CD14-positive monocyte (primary cell): Measurements from ENCODE around the gene MRPL54. TPM values are rescaled to one million over a fixed set of nuclear protein-coding genes. Genes with fewer than 3 reads are reported as not detected.

Source experiments
- DNase-seq, 3 donors: peaks; one replicate each; pipeline ENCODE4 v3.0.0-alpha.2; 2011 to 2022
- H2AFZ ChIP-seq: 2 replicates; pipeline ENCODE4 v1.6.0; 2012; ENCODE audit warnings: mild to moderate bottlenecking, low read depth, low read length, inconsistent platforms; ENCODE audit not compliant: insufficient read depth, poor library complexity, severe bottlenecking
- H3K27ac ChIP-seq, 2 donors: 1 replicate in 1 of 2; 2 replicates in 1 of 2; pipeline ENCODE4 v1.5.1; 2012 to 2013; ENCODE audit warnings: low read length in 2 of 2, control low read depth in 1 of 2, inconsistent platforms in 1 of 2, low read depth in 1 of 2, mild to moderate bottlenecking in 1 of 2
- H3K27me3 ChIP-seq, 2 donors: one replicate each; pipeline versions ENCODE4 v1.6.0 to v1.6.1; 2011 to 2013; ENCODE audit warnings: low read length in 2 of 2; ENCODE audit not compliant: control insufficient read depth in 2 of 2, insufficient read depth in 2 of 2
- H3K36me3 ChIP-seq, 2 donors: replicated peaks in 1 of 2; 1 replicate in 1 of 2; 2 replicates in 1 of 2; pipeline versions ENCODE4 v1.5.1 to v1.6.1; 2012 to 2013; ENCODE audit warnings: low read length in 2 of 2, control low read depth in 1 of 2, inconsistent platforms in 1 of 2, mild to moderate bottlenecking in 1 of 2; ENCODE audit not compliant: insufficient read depth in 2 of 2, control insufficient read depth in 1 of 2
- H3K4me1 ChIP-seq, 2 donors: 1 replicate in 1 of 2; 2 replicates in 1 of 2; pipeline versions ENCODE4 v1.5.1 to v1.6.1; 2012 to 2013; ENCODE audit warnings: low read length in 2 of 2, control low read depth in 1 of 2, inconsistent platforms in 1 of 2, mild to moderate bottlenecking in 1 of 2, moderate library complexity in 1 of 2; ENCODE audit not compliant: insufficient read depth in 2 of 2, control insufficient read depth in 1 of 2
- H3K4me2 ChIP-seq: replicated peaks from 2 replicates; pipeline ENCODE3; 2012; ENCODE audit warnings: low read length, moderate library complexity, mild to moderate bottlenecking; ENCODE audit not compliant: poor library complexity, severe bottlenecking; ENCODE audit errors: extremely low read depth
- H3K4me3 ChIP-seq, 3 experiments: fragments of 200-600 bp in 1 of 3; sonication (generic) in 1 of 3; replicated peaks in 1 of 3; 1 replicate in 2 of 3; 2 replicates in 1 of 3; pipeline ENCODE4 v1.5.1; 2011 to 2013; ENCODE audit warnings: low read length in 3 of 3, mild to moderate bottlenecking in 3 of 3, control low read depth in 2 of 3, low read depth in 2 of 3, inconsistent platforms in 1 of 3, moderate library complexity in 1 of 3
- H3K79me2 ChIP-seq: 2 replicates; pipeline ENCODE4 v1.6.0; 2012; ENCODE audit warnings: mild to moderate bottlenecking, control low read depth, inconsistent platforms, low read length, moderate library complexity; ENCODE audit not compliant: insufficient read depth
- H3K9ac ChIP-seq: 2 replicates; pipeline ENCODE4 v1.6.0; 2017; ENCODE audit warnings: low read length, mild to moderate bottlenecking; ENCODE audit not compliant: insufficient read depth, poor library complexity, severe bottlenecking
- H3K9me3 ChIP-seq, 2 donors: replicated peaks in 1 of 2; 1 replicate in 1 of 2; 2 replicates in 1 of 2; pipeline versions ENCODE4 v1.5.1 to v1.6.1; 2012 to 2013; ENCODE audit warnings: low read length in 2 of 2, control low read depth in 1 of 2; ENCODE audit not compliant: control insufficient read depth in 1 of 2, insufficient read depth in 1 of 2
- H4K20me1 ChIP-seq: 2 replicates; pipeline ENCODE4 v1.6.0; 2012; ENCODE audit warnings: mild to moderate bottlenecking, low read length, control low read depth, moderate library complexity; ENCODE audit not compliant: insufficient read depth
- H3K27ac Mint-ChIP-seq, 7 donors: one replicate each; pipeline ENCODE4 v1.8.0; 2020; ENCODE audit warnings: mild to moderate bottlenecking in 7 of 7, mixed read lengths in 7 of 7, moderate library complexity in 6 of 7, inconsistent platforms in 2 of 7
- H3K27me3 Mint-ChIP-seq, 3 donors: one replicate each; pipeline ENCODE4 v1.8.0; 2021 to 2022; ENCODE audit warnings: low read depth in 3 of 3, mild to moderate bottlenecking in 3 of 3, mixed read lengths in 3 of 3, moderate library complexity in 3 of 3, inconsistent platforms in 1 of 3
- H3K36me3 Mint-ChIP-seq, 2 donors: one replicate each; pipeline ENCODE4 v1.8.0; 2020; ENCODE audit warnings: mixed read lengths in 2 of 2, inconsistent platforms in 1 of 2, mild to moderate bottlenecking in 1 of 2
- H3K4me1 Mint-ChIP-seq: one replicate; pipeline ENCODE4 v1.8.0; 2020; ENCODE audit warnings: mild to moderate bottlenecking, mixed read lengths
- H3K4me3 Mint-ChIP-seq, 2 donors: one replicate each; pipeline ENCODE4 v1.8.0; 2020; ENCODE audit warnings: mild to moderate bottlenecking in 2 of 2, mixed read lengths in 2 of 2, moderate library complexity in 1 of 2
- H3K9me3 Mint-ChIP-seq, 7 donors: one replicate each; pipeline ENCODE4 v1.8.0; 2020 to 2022; ENCODE audit warnings: mixed read lengths in 7 of 7, mild to moderate bottlenecking in 6 of 7, moderate library complexity in 6 of 7, inconsistent platforms in 2 of 7
- CTCF ChIP-seq: fragments of 200-600 bp; IDR thresholded peaks from one replicate; pipeline ENCODE4 v1.8.0; 2022; ENCODE audit warnings: antibody characterized with exemption, mild to moderate bottlenecking
- WGBS: methylation state at CpG from one replicate; pipeline ENCODE4 v1.1.5; 2013; ENCODE audit warnings: missing lambda C conversion rate; ENCODE audit not compliant: insufficient coverage; 5-methylcytosine and 5-hydroxymethylcytosine counted together
- intact Hi-C, 2 donors: fragments of 100-400 bp; cut with micrococcal nuclease; formaldehyde crosslinking; loops; one replicate each; pipeline versions ENCODE4 v1.15.0 to v1.15.1; 2023
- polyA plus RNA-seq, 3 donors: library from polyadenylated mRNA; depleted of rRNA in 1 of 3; unstranded in 2 of 3; stranded (reverse) in 1 of 3; fragments of 300-500 nt in 2 of 3; fragments of >200 nt in 1 of 3; fragmentation: Illumina TruSeq in 2 of 3; gene quantifications; 1 replicate in 2 of 3; 2 replicates in 1 of 3; pipeline ENCODE4 v1.2.3, GENCODE V29; 2012 to 2021

The MRPL54 gene
- polyA plus RNA-seq, 3 donors: 39.9 to 133 (median 115) TPM

GRCh38 chr19:3773814-3774515 is 11.5 kb downstream of the MRPL54 start:
- peaks cover 0 to 3% (median 1%) of the 10 kb centered on the region in 7 donors for H3K9me3 Mint-ChIP-seq
- 92% methylated on average over 12 of the region's 12 CpGs for WGBS
- Histone ChIP-seq H3K4me3 (no peak overlapping the region), H3K9me3 (no peaks in the 10 kb centered on the region), H3K27ac (no peak overlapping the region), H3K79me2 (no peaks in the 10 kb centered on the region), H4K20me1 (no peaks in the 10 kb centered on the region), H3K27me3 (no peaks in the 10 kb centered on the region), H3K4me2 (no peak overlapping the region), H2AFZ (no peak overlapping the region), H3K36me3 (peaks cover 8 to 10% of the 10 kb centered on the region in 2 donors), H3K9ac (no peak overlapping the region), H3K4me1 (no peaks in the 10 kb centered on the region)
- no peak for DNase-seq
- H3K36me3 Mint-ChIP-seq: peaks cover 2 to 12% of the 10 kb centered on the region in 2 donors
- no peak for TF ChIP-seq CTCF
- peaks cover 0 to 11% (median 1%) of the 10 kb centered on the region in 3 donors for H3K27me3 Mint-ChIP-seq
- no peaks in the 10 kb centered on the region for H3K4me1 Mint-ChIP-seq
- H3K4me3 Mint-ChIP-seq: no peak overlapping the region
- intact Hi-C loops: no loop called here
- H3K27ac Mint-ChIP-seq: no peak overlapping the region

- Mint-ChIP-seq H3K9me3 (peaks cover 0 to 3% (median 1%) of the 10 kb centered on the region in 7 donors), H3K27me3 (peaks cover 0 to 10% (median 1%) of the 10 kb centered on the region in 3 donors), H3K27ac (peak overlapping the region in 1 of 7 donors; percentile 57), H3K36me3 (peaks cover 0 to 4% of the 10 kb centered on the region in 2 donors), H3K4me1 (no peaks in the 10 kb centered on the region), H3K4me3 (no peak overlapping the region)
- WGBS: 63% methylated on average over 19 of the region's 25 CpGs
- H4K20me1 ChIP-seq: no peaks in the 10 kb centered on the region
- no peak overlapping the region for H3K4me2 ChIP-seq
- no peak for DNase-seq
- H2AFZ ChIP-seq: no peak overlapping the region
- H3K4me3 ChIP-seq: no peak overlapping the region
- H3K9ac ChIP-seq: no peak overlapping the region
- H3K27me3 ChIP-seq: no peaks in the 10 kb centered on the region
- peaks cover 1 to 2% of the 10 kb centered on the region in 2 donors for H3K36me3 ChIP-seq
- H3K27ac ChIP-seq: no peak overlapping the region
- H3K9me3 ChIP-seq: no peaks in the 10 kb centered on the region
- H3K4me1 ChIP-seq: no peaks in the 10 kb centered on the region
- intact Hi-C loops: no loop called here
- TF ChIP-seq CTCF: no peak
- no peaks in the 10 kb centered on the region for H3K79me2 ChIP-seq
Measured at GRCh38 chr19:3774621-3775373, 12.3 kb downstream of the MRPL54 start.
